ENCODE results near the gene SYS1. TPM values are rescaled to one million over a fixed set of nuclear protein-coding genes. Genes with fewer than 3 reads are reported as not detected.

The SYS1 gene
- total and polyA plus RNA-seq, 2 of the 8 experiments (the other 6 are each of a cell fraction or from before 2014, with no cell fraction given) = 19.6 to 50.8 TPM

- TF ChIP-seq TCF12 (IDR thresholded peaks at IDR 0.05; ENCODE audit: low read depth, low read length) (no peak), NRF1 (IDR thresholded peaks at IDR 0.05; ENCODE audit: low read depth, low read length) (no peak), PHF8 (conservative IDR thresholded peaks at IDR 0.05; ENCODE audit: low read depth, low read length) (no peak), JUND (IDR thresholded peaks at IDR 0.05; ENCODE audit: low read length) (no peak)
Measured at GRCh38 chr20:45405571-45406259, 42.8 kb downstream of the SYS1 start (continued).

All from H1 (cell line).